ENCODE data around the gene YIPF3.
"Not testable (repeated sequence)": the region's sequence is repeated elsewhere in the genome, so short reads cannot be mapped to it uniquely, and the experiment has no call there.

The YIPF3 gene

DNA sequence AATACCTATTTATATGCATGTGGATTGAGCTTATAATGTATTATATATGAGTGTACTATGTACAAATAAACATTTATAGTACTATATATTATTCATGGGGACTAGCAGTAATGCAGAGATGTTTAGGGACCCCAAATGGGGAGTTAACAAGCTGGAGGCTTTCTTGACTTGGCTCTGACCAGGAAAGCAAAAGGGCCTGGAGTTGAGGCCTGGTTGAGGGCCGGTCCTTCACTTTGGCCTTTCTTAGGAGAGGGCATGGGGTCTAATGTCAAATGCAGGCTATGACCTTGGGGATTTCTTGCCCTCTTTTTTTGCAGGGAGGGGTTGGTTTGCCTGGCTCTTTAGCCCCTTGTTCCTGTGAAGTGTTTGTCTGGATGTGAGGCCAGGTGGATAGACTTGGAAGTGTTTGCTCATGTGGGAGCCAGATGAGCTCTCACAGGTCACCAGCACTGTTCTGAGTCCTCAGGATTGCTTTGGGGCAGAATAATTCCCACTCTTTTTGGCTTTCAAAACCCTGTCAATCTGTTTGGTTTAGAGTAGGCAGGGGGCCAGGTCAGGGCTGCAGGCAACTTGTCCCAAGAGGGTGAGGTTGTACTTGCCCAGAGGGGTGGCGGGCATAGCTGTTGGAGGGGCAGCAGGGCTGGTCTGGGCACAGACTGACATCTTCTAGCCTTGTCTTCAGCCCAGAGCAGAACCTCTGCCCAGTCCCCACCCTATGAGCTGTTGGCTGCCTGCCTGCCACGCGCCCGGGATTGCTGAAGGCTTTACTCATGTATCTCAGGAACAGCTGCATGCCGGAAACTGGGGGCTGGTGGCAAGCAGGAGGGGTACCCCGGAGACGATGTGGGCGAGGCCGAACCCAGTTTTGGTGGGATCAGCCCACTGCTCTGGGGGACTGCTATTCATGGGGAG lies 24.7 kb downstream of the YIPF3 start:
- no peak for FAIRE-seq

- FAIRE-seq = no peak
Observed at GRCh38 chr6:43490523-43490939, 26.2 kb downstream of the YIPF3 start.

- FAIRE-seq = no peak
Observed at GRCh38 chr6:43489277-43490072, 27.3 kb downstream of the YIPF3 start.

- no peak for FAIRE-seq
Observed at GRCh38 chr6:43488667-43489276, 28.0 kb downstream of the YIPF3 start.

GRCh38 chr6:43481591-43482236 lies 35.0 kb downstream of the YIPF3 start:
- no peak for FAIRE-seq

DNA sequence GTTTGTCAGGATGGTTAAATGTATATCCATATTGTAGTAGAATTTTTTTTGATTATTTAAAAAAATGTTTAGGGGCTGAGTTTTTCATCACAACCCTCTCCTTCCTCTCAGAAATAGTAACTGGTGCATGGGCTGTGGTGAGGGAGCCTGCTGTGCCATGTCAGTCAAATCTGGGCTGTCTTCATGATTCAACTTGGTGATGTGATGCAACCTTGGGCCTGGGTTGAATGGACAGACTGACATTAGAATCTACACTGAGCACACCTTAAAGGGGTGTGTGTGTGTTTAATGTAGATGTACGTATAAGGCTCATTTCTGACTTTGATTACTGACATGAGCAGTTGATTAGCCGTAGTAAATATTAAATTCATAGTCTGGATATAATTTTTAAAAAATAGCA lies 35.7 kb downstream of the YIPF3 start:
- FAIRE-seq = no peak

- FAIRE-seq = no peak
Observed at GRCh38 chr6:43478008-43478372, 38.7 kb downstream of the YIPF3 start.

GRCh38 chr6:43477235-43478007 lies 39.3 kb downstream of the YIPF3 start, which contains the start of gene TJAP1:
TJAP1 (plus strand) TSS chr6:43477570; CDS start chr6:43499002, 21,432 bp downstream.
- FAIRE-seq = peak; percentile 86

GRCh38 chr6:43476746-43477145 lies 40.0 kb downstream of the YIPF3 start:
- FAIRE-seq = no peak

DNA sequence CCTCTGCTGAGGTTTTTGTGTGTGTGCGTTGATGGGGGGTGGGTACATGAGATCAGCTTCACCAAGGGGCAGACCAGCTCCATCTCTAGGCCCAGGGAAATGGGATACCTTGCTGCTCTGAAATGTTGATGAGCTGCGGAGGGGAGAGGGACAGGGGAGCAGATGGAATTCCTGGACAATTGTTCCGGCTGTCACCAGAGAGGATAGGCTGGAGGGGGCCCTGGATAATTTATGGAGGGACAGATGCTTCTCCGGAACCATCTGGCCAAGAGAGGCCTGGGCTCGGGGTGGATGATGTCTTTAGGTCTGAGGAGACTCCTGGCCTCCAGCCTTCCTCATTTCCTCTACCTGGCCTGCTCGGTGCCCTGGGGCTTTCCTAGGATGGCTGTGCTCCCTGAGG lies 41.2 kb downstream of the YIPF3 start:
- no peak for FAIRE-seq

DNA sequence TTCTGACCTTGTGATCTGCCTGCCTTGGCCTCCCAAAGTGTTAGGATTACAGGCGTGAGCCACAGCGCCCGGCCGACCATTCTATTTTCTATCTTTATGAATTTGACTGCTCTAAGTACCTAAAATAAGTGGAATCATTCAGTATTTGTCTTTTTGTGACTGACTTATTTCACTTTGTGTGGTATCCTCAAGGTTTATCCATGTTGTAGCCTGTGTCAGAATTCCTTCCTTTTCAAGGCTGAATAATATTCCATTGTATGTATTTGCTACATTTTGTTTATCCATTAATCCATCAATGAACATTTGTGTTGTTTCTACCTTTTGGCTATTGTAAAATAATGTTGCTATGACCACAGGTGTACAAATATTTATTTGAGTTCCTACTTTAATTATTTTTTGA lies 44.2 kb downstream of the YIPF3 start:
- no peak for FAIRE-seq

DNA sequence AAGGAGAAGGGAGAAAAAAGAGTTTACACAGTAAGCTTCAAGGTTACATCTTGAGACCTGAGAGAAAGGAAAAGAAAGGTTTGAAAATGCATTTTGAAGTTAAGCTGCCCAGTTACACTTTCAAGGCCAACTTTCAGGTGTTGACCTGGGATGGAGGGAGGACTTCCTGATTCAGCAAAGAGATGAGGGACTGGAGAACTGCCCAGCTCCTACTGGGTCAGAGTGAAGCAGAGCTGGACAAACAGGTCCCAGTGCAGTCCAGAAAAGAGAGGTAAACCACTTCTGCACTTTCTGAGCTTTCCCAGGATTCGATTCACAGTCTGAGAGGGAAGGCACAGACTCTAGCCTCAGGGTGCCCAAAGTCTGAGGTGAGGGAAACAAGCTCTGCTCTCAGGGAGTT lies 45.3 kb downstream of the YIPF3 start:
- FAIRE-seq = no peak

DNA sequence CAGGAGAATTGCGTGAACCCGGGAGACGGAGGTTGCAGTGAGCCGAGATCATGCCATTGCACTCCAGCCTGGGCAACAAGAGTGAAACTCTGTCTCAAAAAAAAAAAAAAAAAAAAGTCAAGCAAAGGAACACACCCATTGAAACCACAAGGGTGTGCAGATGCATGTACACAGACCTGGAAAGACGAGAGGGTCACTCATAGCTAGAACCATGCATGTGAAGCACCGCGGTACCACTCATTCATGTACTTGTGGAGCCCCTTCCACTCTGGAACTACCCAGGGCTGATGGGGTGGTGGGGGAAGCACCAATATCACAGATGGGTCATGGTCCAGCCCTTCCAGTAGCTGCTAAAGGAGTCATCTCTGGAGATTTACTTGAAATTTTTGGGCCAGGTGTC lies 46.8 kb downstream of the YIPF3 start:
- no peak for FAIRE-seq

DNA sequence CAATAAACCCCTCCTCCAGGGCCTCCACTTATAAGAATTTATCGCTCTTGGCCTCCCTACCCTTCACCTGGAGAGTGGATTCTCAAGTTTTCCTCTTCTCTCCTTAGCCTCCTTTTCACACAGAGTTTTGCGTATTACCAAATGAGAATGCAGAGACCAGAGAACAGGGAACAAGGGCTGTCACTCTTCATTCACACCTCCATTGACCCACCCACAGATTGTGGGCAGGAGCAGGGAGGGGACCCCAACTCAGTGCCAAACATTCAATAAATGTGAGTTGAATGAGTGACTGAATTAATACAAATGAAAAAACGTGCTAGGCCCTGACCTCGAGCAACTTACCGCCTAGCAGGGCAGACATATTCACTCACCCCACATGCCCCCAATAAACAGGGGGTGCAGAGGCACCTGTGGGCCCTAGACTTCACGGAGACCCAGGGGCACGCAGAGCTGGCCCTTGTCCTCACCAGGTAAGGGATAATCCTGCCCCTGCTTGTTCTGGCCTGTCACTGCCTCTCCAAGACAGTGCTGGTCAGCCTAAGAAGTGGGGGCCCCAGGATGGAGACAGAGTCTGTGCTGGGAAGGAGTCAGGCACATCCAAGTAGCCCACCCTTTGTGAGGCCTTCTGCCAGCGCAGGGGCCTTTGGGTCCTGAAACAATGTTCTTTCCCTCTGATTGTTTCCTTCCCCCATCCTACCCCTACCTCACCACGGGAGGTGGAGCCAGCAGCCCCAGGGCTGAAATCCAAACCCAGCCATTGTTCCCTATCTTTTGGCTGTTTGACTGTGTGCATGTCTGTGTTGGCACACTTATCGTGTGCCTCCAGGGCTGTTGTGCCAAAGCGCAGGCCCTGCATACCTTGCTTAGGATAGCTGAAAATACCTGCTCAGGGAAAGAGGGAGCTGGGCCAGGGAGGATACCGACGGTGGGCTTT lies 47.7 kb downstream of the YIPF3 start:
- FAIRE-seq = no peak

GRCh38 chr6:43468240-43468639 lies 48.5 kb downstream of the YIPF3 start:
- FAIRE-seq = no peak

- FAIRE-seq = no peak
Observed at GRCh38 chr6:43467752-43468151, 49.0 kb downstream of the YIPF3 start.

DNA sequence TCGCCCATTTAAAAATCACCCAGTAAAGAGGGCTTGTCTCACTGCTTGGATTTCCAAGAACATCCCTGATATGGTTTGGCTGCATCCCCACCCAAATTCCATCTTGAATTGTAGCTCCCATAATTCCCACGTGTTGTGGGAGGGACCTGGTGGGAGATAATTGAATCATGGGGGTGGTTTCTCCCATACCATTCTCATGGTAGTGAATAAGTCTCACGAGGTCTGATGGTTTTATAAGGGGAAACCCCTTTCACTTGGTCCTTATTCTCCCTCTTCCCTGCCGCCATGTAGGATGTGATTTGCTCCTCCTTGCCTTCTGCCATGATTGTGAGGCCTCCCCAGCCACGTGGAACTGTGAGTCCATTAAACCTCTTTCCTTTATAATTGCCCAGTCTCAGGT lies 49.5 kb downstream of the YIPF3 start:
- not testable (repeated sequence) for FAIRE-seq

GRCh38 chr6:43465948-43466347 lies 50.8 kb downstream of the YIPF3 start:
- FAIRE-seq = no peak

DNA sequence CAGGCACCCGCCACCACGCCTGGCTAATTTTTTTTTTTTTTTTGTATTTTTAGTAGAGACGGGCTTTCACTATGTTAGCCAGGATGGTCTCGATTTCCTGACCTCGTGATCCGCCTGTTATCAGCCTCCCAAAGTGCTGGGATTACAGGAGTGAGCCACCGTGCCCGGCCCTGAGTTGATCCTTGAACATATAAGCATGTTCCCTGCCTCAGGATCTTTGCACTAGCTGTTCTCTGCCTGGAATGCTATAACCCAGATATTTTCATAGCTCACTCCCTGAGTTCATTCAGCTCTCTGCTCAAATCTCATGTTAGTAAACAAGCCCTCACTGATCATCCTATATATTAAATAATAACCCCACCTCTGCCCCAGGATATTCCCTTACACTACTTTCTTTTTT lies 52.4 kb downstream of the YIPF3 start:
- no peak for FAIRE-seq

- no peak for FAIRE-seq
Observed at GRCh38 chr6:43461936-43462335, 54.8 kb downstream of the YIPF3 start.
